Measurements from ENCODE around the gene DGKE.

GRCh38 chr17:56897646-56898424, 63.9 kb downstream of the DGKE start:
- TF ChIP-seq CTCF (IDR thresholded peaks at IDR 0.05), result no peak
- TF ChIP-seq ZFX (IDR thresholded peaks at IDR 0.05; ENCODE audit: borderline replicate concordance), result no peak

Data from 22Rv1 (cell line).